Gastrocnemius medialis (tissue), 4 donors: ENCODE results near the gene SLC6A19. TPM values are rescaled to one million over a fixed set of nuclear protein-coding genes. Genes with fewer than 3 reads are reported as not detected.

Experiments used
- ATAC-seq, 2 donors: fragments of 150-250 bp; one replicate each; pipeline ENCODE4 v1.9.1; 2016
- DNase-seq, 2 donors: peaks; one replicate each; pipeline ENCODE4 v3.0.0-alpha.2; 2019
- H3K27ac ChIP-seq, 4 donors: fragments of 200-600 bp; sonication (generic); 1 replicate in 1 of 4; 2 replicates in 3 of 4; pipeline ENCODE4 v1.5.1; 2016 to 2018; ENCODE audit warnings: mild to moderate bottlenecking in 2 of 4, moderate library complexity in 1 of 4
- H3K27me3 ChIP-seq, 3 donors: fragments of 200-600 bp; sonication (generic) in 2 of 3; 1 replicate in 1 of 3; 2 replicates in 2 of 3; pipeline versions ENCODE4 v1.5.1 to v1.6.0; 2016 to 2019; ENCODE audit warnings: mild to moderate bottlenecking in 1 of 3, moderate library complexity in 1 of 3
- H3K36me3 ChIP-seq, 2 donors: fragments of 200-600 bp; sonication (generic) in 1 of 2; one replicate each; pipeline ENCODE4 v1.5.1; 2017 to 2018
- H3K4me1 ChIP-seq, 2 donors: fragments of 200-600 bp; sonication (generic) in 1 of 2; one replicate each; pipeline ENCODE4 v1.5.1; 2016 to 2017; ENCODE audit warnings: mild to moderate bottlenecking in 2 of 2
- H3K4me3 ChIP-seq, 4 donors: fragments of 200-600 bp; sonication (generic) in 3 of 4; 1 replicate in 1 of 4; 2 replicates in 3 of 4; pipeline ENCODE4 v1.5.1; 2016 to 2019; ENCODE audit warnings: mild to moderate bottlenecking in 2 of 4
- H3K9me3 ChIP-seq, 3 donors: fragments of 200-600 bp; sonication (generic) in 2 of 3; 1 replicate in 1 of 3; 2 replicates in 2 of 3; pipeline ENCODE4 v1.5.1; 2016 to 2019
- CTCF ChIP-seq, 5 experiments: fragments of 450-650 bp in 3 of 5; fragments of 200-600 bp in 2 of 5; sonication (generic) in 2 of 5; IDR thresholded peaks in 4 of 5; conservative IDR thresholded peaks in 1 of 5; 1 replicate in 4 of 5; 2 replicates in 1 of 5; pipeline ENCODE4 v1.5.1; 2016 to 2019; ENCODE audit warnings: antibody characterized with exemption in 5 of 5, mild to moderate bottlenecking in 3 of 5, moderate library complexity in 3 of 5
- POLR2A ChIP-seq, 2 donors: fragments of 450-650 bp; IDR thresholded peaks; one replicate each; pipeline ENCODE4 v1.6.1; 2017; ENCODE audit warnings: antibody characterized with exemption in 2 of 2, mild to moderate bottlenecking in 2 of 2, moderate library complexity in 2 of 2
- in situ Hi-C, 4 donors: fragments of 200-750 bp; cut with MboI; loops; one replicate each; pipeline versions ENCODE4 v1.15.0 to v1.8.0; 2017; ENCODE audit warnings: low sequenced_read_pairs in 4 of 4
- intact Hi-C: fragments of 100-400 bp; cut with DNase I; formaldehyde crosslinking; loops from one replicate; pipeline ENCODE4 v1.15.1; 2023; ENCODE audit warnings: low total_unique reads
- total RNA-seq, 4 donors: library from RNA; depleted of rRNA; stranded (reverse); fragments of >200 nt; gene quantifications; one replicate each; pipeline versions ENCODE4 v1.1.0 to v1.2.3, GENCODE V29; 2016

Gene SLC6A19
- total RNA-seq, 4 donors from 2014 or later = 0.05 TPM; not detected in 3

DNA sequence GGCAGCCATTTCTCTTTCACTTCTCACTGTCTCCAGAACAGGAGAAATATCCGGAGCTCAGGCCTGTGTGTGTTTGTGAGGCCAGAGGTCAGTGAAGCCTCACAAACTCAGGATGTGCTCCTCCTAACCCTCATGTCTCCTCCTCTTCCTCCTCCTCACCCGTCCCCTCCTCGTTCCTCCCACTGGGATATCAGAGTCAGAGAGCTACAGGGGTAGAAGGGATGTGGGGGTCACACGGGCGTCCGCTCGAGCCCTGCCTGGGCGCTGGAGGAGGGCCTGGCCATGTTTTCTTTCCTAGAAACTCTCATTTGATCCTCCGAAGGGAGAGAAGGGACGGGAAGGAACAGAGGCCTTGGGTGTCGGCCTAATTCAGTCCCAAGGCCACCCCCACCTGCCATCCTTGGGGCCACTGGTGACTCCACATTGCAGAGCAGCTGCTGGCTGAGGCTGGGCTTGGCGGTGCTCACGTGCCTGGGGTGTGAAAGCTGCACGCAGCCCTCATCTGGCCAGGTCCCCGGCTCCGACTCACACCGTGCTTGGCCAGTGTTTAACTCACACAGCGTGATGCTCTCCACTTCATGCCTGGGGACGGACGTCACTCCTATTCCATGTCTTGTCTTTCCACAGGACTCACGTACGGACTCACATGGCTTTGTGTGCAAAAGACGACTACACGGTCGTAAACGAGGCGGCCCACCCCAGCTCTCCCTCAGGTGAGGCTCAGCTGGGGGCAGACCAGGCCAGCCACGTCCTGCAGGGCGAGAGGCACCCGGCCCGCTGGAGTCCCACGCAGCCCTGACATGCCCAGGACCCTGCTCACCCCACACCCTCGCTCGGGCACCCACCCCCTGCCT lies 22.6 kb upstream of the SLC6A19 start:
- DNase-seq (no peak), ATAC-seq (no peak)
- H3K27me3 ChIP-seq = no peaks in the 10 kb centered on the region
- no peaks in the 10 kb centered on the region for H3K9me3 ChIP-seq
- H3K4me1 ChIP-seq = no peaks in the 10 kb centered on the region
- TF ChIP-seq CTCF (IDR thresholded peaks at IDR 0.05 in 4 of 5, conservative IDR thresholded peaks at IDR 0.05 in 1 of 5) = no peak
- no peak for TF ChIP-seq POLR2A (IDR thresholded peaks at IDR 0.05)
- no peak overlapping the region for H3K4me3 ChIP-seq
- no peak overlapping the region for H3K27ac ChIP-seq
- H3K36me3 ChIP-seq = no peaks in the 10 kb centered on the region
- in situ Hi-C loops = no loop called here
- intact Hi-C loops = loop anchor here (10.0 kb wide), 1 partner anchor 254 kb away; no protein-coding TSS in a partner anchor

DNA sequence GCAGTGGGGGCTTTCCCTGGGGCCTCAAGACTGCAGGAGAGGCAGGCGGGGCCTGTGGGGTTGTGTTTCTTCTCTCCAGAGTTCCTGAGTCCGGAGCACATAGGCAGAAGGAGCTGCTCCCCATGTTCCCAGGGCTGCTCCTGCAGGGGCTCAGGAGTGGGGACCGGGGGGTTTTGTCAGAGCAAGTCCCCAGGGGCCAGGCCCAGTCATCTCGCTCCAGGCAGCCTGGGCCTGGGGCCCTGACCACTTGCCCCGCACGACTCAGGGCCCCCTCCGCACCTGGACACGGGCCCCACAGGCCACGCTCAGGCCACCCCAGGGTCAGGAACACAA lies 22.0 kb upstream of the SLC6A19 start:
- H3K4me3 ChIP-seq = no peak overlapping the region
- in situ Hi-C loops = no loop called here
- no peaks in the 10 kb centered on the region for H3K9me3 ChIP-seq
- no peaks in the 10 kb centered on the region for H3K36me3 ChIP-seq
- no peak for ATAC-seq
- intact Hi-C loops = loop anchor here (10.0 kb wide), 1 partner anchor 255 kb away; no protein-coding TSS in a partner anchor
- H3K27ac ChIP-seq = no peak overlapping the region
- no peaks in the 10 kb centered on the region for H3K4me1 ChIP-seq
- no peak for DNase-seq
- no peaks in the 10 kb centered on the region for H3K27me3 ChIP-seq
- TF ChIP-seq POLR2A (IDR thresholded peaks at IDR 0.05) (no peak), CTCF (IDR thresholded peaks at IDR 0.05 in 4 of 5, conservative IDR thresholded peaks at IDR 0.05 in 1 of 5) (no peak)

DNA sequence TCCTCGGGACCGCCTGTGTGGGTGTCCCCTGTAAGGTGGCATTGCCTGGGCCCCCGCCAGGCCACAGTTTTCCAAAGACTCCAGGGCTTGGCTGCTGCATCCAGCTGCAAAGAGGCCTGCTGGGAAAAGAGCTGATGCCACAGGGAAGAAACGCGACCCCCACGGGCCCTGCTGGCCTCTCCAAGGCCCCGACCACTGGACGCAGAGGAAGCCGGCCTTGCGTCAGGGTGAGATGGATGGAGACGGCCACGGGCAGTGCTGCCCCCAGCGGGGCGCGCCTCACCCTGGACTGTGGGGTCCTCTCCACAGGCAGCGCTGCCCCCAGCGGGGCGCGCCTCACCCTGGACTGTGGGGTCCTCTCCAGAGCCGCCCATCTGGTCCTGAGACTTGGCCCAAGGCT lies 21.3 kb upstream of the SLC6A19 start:
- DNase-seq (no peak), ATAC-seq (no peak)
- Histone ChIP-seq H3K36me3 (no peaks in the 10 kb centered on the region), H3K4me1 (no peaks in the 10 kb centered on the region), H3K9me3 (no peaks in the 10 kb centered on the region), H3K4me3 (no peak overlapping the region), H3K27ac (no peak overlapping the region), H3K27me3 (no peaks in the 10 kb centered on the region)
- TF ChIP-seq CTCF (IDR thresholded peaks at IDR 0.05 in 4 of 5, conservative IDR thresholded peaks at IDR 0.05 in 1 of 5) = no peak
- no peak for TF ChIP-seq POLR2A (IDR thresholded peaks at IDR 0.05)
- in situ Hi-C loops = no loop called here
- intact Hi-C loops = no loop called here

GRCh38 chr5:1180841-1181271 lies 20.5 kb upstream of the SLC6A19 start:
- H3K27me3 ChIP-seq = no peaks in the 10 kb centered on the region
- ATAC-seq (no peak), DNase-seq (peak in 1 of 2 donors; percentile 0)
- H3K36me3 ChIP-seq = no peaks in the 10 kb centered on the region
- intact Hi-C loops (no loop called here), in situ Hi-C loops (no loop called here)
- TF ChIP-seq POLR2A (IDR thresholded peaks at IDR 0.05) (no peak), CTCF (IDR thresholded peaks at IDR 0.05 in 4 of 5, conservative IDR thresholded peaks at IDR 0.05 in 1 of 5) (no peak)
- no peaks in the 10 kb centered on the region for H3K4me1 ChIP-seq
- no peak overlapping the region for H3K4me3 ChIP-seq
- H3K27ac ChIP-seq = no peak overlapping the region
- no peaks in the 10 kb centered on the region for H3K9me3 ChIP-seq
